EH (cell line): ENCODE results near the gene DENND2A.
A peak's percentile ranks its signal among the peaks of the same experiment; 100 is the strongest.
"Not testable (repeated sequence)": the region's sequence is repeated elsewhere in the genome, so short reads cannot be mapped to it uniquely, and the experiment has no call there.

Experiments used
- DNase-seq: peaks from one replicate; pipeline ENCODE4 v3.0.0-alpha.2; 2015; ENCODE audit warnings: low read depth

DENND2A gene

DNA sequence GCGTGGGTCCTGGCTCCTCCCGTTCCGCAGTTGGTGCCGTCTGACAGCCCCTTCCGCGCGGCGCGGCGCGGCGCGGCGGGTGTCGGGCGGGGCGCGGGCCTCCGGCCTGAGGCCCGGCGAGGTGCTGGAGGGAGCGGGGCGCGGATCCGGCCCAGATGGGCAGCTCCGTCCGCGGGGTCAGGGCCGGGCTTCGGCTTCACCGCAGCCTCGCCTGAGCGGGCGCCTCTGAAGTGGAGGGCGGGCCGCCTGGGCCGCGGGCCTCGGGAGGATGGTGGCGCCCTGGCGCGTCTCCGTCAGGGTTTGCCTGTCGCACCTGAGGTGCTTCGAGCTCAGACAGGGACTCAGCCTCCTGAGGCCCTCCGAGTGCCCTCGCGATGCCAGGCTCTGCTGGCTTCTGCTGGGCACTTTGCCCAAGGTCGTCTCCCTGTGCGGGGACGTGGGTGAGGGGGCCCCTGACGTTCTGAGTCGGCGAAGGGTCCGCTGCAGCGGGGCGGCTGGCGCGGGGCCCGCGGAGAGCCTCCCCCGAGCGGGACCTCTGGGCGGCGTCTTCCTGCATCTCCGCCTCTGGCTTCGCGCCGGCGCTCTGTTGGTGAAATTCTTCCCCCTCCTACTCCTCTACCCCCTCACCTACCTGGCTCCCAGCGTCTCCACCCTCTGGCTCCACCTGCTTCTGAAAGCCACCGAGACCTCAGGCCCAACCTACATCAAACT lies 32.6 kb upstream of the DENND2A start:
- DNase-seq, result peak; percentile 24

DNA sequence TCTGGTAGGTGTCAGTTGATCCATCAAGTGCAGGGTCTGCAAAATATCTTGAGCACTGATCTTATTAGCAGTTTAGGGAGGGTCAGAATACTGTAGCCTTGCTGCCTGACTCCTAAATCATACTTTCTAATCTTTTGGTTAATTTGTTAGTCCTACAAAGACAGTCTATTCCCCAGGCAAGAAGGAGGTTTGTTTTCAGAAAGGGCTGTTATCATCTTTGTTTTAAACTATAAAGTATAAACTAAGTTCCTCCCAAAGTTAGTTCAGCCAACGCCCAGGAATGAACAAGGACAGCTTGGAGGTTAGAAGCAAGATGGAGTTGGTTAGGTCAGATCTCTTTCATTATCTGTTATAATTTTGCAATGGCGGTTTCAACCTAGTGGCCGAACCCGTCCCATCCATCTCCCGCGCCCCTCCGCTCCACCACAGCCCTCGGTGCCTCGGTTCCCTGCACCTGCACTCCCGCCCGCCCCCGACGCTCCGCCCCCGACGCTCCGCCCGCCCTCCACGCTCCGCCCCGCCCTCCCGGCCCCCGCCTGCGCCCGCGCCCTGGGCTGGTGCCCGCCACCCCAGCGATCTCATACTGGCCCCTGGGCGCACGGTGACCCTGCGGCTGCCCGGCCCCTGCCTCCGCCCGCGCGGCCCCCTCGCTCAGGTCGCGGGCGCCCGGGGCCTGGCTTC lies 31.9 kb upstream of the DENND2A start, which contains the start of gene ADCK2:
Gene ADCK2 (plus strand): TSS at position 564 of the 681 bp plus-strand sequence. CDS start 386 bp downstream, outside the sequence.
- peak; percentile 43 for DNase-seq

DNA sequence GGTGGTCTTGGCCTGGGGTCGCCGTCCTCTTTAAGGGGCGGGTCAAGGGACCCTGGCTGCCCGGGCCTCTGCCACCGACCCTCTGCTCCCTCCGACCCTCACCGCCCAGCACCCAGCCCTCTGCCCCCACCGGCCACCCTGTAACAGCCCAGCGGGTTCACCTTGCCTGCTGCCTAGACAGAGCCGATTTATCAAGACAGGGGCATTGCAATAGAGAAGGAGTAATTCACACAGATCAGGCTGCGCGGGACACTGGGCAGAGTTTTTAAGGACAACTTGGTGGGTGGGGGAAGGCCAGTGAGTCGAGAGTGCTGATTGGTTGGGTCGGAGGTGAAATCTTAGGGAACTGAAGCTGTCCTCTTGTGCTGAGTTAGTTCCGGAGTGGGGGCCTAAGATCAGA lies 31.4 kb upstream of the DENND2A start:
- no peak for DNase-seq

DNA sequence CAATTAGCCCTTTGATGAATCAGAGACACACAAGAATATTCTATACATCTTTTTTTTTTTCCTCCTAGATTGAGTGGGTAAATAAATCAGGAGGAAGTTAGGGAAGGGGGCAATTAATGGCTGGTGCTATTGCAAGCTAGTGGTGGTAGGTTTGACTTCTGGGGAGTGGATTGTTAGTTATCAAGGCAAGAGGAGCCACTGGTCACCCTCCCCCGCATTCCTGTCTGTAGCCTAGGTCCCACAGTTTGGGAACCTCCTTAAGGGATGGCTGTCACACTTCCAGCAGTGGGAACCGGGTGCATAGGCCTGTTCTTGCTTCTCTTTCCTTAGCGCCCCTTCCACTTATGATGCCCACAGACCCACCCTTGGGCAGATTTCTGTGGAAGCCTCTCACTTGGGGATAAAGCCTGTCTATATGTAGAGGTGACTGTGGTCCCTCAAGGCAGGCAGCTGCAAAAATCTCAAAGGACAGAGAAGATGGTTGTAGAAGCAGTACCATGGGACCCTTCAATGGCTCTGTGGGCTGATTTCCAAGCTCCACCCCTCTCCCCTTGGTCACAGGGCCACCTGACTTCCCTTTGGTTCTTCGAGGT lies 29.8 kb upstream of the DENND2A start:
- DNase-seq, result no peak

- not testable (repeated sequence) for DNase-seq
Observed at GRCh38 chr7:140669862-140670261, 29.2 kb upstream of the DENND2A start.

GRCh38 chr7:140669352-140669751 lies 28.7 kb upstream of the DENND2A start:
- DNase-seq, result no peak

GRCh38 chr7:140668641-140669040 lies 28.0 kb upstream of the DENND2A start:
- no peak for DNase-seq

DNA sequence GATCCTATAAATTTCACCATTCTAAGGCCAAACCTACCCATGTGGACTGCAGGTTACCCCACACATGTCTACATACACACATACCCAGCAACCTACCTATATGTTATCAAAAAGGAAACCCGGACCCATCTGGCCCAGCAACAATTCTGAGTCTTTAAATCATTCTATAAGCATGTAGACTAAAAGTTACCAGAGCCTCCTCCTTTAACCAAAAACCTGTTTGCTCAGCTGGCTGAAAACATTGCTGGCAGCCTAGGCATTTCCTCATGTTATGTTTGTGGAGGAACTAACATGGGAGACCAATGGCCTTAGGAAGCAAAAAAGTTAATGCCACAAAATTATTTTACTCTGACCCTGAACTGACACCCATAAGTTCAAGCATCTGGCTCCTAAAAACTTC lies 26.9 kb upstream of the DENND2A start:
- peak; percentile 24 for DNase-seq

DNA sequence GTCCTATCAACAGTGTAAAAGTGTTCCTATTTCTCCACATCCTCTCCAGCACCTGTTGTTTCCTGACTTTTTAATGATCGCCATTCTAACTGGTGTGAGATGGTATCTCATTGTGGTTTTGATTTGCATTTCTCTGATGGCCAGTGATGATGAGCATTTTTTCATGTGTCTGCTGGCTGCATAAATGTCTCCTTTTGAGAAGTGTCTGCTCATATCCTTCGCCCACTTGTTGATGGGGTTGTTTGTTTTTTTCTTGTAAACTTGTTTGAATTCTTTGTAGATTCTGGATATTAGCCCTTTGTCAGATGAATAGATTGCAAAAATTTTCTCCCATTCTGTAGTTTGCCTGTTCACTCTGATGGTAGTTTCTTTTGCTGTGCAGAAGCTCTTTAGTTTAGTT lies 22.3 kb upstream of the DENND2A start:
- not testable (repeated sequence) for DNase-seq

DNA sequence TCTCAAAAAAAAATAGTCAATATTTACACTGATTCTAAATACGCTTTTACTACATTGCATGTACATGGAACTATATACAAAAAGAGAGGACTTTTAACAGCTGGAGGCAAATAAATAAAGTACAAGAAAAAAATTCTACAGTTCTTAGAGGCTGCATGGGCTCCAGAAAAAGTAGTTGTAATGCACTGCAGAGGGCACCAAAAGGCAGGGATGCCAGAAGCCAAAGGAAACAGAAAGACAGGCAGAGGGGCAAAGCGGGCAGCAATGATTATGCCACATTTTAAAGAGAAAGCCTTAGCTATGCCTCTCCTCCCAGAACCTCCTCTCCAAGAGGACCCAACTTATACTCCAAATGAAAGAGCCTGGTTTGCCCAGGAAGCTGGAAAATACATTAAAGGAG lies 20.5 kb upstream of the DENND2A start:
- DNase-seq, result peak; percentile 43

GRCh38 chr7:140659856-140660255 lies 19.2 kb upstream of the DENND2A start:
- peak; percentile 52 for DNase-seq

GRCh38 chr7:140657891-140658290 lies 17.3 kb upstream of the DENND2A start:
- no peak for DNase-seq

DNA sequence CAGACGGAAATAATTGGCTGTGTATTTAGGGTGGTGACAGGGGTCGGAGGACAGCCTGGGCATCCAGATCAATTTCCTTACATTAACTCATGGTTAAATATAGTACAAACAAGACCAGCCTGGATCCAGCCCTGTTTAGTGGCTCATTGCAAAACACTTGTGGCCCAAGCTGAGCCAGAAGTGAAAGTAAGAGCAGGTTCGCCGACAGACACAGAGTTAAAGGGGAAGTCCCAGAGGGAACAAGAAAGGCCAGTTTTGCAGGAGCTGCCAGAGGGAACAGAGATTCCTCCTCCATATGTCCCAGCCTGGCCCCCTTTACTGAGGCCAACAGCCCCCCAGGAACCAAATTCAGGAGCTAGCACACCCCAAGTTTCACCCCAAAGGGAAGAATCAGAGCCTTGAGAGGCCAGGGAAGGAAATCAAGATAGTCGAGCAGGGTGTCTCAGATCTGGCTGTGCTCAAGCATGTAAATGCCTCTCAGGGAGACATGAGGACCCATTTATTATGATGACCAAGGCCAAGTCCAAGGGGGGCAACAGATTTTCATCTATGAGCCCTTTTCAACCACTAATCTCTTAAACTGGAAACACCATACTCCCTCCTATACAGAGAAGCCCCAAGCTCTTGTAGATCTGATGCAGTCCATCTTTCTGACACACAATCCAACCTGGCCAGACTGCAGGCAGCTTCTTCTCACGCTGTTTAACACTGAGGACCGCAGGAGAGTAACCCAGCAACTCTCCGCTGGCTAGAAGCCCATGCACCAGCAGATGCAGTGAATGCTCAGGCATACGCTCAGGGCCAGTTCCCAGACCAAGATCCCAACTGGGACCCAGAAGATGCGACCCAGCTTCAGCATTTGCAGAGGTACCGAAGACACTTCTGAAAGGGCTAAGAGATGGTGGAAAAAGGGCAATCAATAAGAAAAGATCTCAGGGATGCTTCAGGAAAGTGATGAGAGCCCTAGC lies 16.2 kb upstream of the DENND2A start:
- peak; percentile 61 for DNase-seq

DNA sequence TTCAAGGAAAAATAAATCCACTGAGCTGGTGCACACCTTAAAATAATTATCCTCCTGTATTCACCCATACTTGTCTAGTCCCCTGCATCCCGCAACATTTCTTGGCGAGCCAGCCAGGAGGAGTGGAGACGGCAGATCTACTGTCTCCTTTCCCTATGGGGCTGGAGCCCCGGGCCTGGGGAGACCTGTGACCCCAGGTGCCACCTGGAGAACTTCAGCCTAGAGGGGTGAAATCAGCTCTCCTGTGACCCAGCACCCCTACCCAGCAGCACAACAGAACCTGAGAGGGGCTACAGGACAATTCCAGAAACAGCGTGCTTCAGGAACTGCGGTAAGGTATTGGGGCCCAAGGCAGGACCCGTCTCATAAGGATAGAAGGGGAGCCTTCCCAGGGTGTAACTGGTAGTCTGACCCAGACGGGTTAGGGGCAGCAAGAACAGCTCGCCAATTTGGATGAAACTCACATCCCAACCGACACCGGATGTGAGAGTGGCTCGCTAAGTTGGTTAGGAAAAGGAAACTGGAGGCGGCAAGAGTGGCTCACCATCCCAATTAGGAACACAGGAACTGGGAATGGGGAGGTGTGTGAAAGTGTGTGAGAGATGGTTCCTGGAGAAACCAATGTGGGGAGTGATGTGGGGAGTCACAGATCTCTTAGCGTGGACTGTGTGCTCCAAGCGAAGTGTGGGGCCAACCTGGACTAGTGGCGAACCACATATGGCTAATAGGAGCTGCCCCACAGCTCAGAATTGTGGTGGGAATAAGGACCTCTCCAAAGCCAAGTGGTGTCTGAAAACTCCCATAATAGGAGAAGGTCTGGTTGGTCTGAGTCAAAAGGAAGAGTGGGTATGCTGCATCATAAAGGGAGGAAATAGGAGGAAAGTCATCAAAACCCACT lies 15.1 kb upstream of the DENND2A start:
- DNase-seq, result no peak

DNA sequence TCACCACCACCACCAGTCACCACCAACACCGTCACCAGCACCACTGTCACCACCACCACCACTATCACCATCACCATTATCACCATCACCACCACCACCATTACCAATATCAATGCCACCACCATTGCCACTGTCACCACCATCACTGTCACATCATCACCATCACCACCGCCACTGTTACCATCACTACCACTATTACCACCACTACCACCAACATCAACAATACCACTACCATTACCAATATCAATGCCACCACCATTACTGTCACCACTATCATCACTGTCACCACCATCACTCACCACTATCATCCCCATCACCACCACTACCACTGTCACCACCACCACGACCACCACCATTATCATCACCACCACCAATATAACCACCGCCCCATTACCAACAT lies 14.0 kb upstream of the DENND2A start:
- DNase-seq, result no peak

GRCh38 chr7:140654109-140654387 lies 13.4 kb upstream of the DENND2A start:
- DNase-seq, result no peak

GRCh38 chr7:140653319-140654108 lies 12.9 kb upstream of the DENND2A start:
- peak; percentile 81 for DNase-seq

DNA sequence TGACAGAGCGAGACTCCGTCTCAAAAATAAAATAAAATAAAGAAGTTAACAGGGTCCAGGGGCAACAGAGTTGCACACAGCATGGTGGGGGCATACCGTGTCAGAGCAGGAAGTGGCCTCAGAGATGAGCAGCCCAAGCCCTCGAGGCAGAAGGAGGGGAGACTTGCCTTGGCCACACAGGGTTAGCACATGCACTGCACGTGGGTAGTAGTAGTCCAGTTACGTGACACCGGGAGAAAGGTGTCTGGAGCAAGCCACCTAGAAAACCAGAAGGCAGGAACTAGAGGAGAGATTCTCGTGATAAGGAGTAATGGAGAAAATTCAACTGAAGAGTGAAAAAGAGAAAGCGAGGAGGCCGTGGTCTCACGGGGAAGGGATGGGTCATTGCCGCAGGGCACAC lies 9.8 kb upstream of the DENND2A start:
- DNase-seq, result no peak

DNA sequence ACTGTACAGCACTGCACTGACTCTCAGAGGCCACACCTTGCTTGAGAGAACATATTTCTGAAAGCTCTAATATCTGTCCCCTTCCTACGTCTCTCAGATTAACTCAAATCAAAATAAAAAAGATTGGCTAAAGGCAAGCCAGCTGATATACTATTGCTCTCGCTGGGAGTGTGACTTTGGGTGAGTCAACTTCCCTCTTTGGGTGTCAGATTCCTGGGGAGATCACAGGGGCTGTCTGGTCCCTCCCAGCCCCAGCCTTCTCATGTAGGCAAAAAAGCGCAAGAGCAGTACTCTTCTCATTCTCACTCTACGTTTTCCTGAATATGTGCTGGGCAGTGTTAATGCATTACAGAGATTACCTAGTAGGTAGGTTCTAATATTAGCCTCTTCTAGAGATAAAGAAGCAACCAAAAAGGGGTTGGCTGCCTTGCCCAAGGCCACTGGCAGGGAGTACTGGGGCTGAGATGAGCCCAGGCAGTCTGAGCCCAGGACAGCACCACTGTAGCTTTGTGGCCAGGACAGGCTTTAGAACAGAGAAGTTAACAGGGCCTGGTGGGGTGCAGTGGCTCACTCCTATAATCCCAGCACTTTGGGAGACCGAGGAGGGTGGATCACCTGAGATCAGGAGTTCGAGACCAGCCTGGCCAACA lies 9.1 kb upstream of the DENND2A start:
- peak; percentile 60 for DNase-seq
